ENCODE data around the gene PRSS50. TPM values are rescaled to one million over a fixed set of nuclear protein-coding genes. Genes with fewer than 3 reads are reported as not detected.

The PRSS50 gene
- total RNA-seq, 1 experiment from 2014 or later = 0.70 TPM

GRCh38 chr3:46672349-46672695 is 45.3 kb downstream of the PRSS50 start:
- DNase-seq (ENCODE audit: low spot score) (peak; percentile 5), ATAC-seq (no peak)
- Mint-ChIP-seq H3K4me3 (no peak overlapping the region), H3K27me3 (ENCODE audit: low read depth) (no peaks in the 10 kb centered on the region), H3K27ac (no peak overlapping the region), H3K9me3 (peaks cover 4% of the 10 kb centered on the region), H3K4me1 (no peaks in the 10 kb centered on the region), H3K36me3 (peaks cover 3% of the 10 kb centered on the region)
- ChIA-PET POLR2A (no interaction called here), CTCF (interaction anchor here (0.9 to 2.5 kb wide), 5 partner anchors 11 to 237 kb away, joined by 3 to 9 read pairs (median 3); partner anchors contain the start of gene ALS2CL)
- TF ChIP-seq, protein P1, sequence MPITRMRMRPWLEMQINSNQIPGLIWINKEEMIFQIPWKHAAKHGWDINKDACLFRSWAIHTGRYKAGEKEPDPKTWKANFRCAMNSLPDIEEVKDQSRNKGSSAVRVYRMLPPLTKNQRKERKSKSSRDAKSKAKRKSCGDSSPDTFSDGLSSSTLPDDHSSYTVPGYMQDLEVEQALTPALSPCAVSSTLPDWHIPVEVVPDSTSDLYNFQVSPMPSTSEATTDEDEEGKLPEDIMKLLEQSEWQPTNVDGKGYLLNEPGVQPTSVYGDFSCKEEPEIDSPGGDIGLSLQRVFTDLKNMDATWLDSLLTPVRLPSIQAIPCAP (CRISPR knock-in tag; IDR thresholded peaks at IDR 0.05) = no peak
- no peak for TF ChIP-seq NR3C1 (CRISPR knock-in tag; conservative IDR thresholded peaks at IDR 0.05; ENCODE audit: low read depth)
- TF ChIP-seq ZBTB21 (CRISPR knock-in tag; IDR thresholded peaks at IDR 0.05; ENCODE audit: borderline replicate concordance) = no peak
- TF ChIP-seq FOXK1 (CRISPR knock-in tag; IDR thresholded peaks at IDR 0.05) = no peak
- TF ChIP-seq ATF2 (CRISPR knock-in tag; IDR thresholded peaks at IDR 0.05; ENCODE audit: borderline replicate concordance, low read depth) = no peak
- TF ChIP-seq, protein P2, sequence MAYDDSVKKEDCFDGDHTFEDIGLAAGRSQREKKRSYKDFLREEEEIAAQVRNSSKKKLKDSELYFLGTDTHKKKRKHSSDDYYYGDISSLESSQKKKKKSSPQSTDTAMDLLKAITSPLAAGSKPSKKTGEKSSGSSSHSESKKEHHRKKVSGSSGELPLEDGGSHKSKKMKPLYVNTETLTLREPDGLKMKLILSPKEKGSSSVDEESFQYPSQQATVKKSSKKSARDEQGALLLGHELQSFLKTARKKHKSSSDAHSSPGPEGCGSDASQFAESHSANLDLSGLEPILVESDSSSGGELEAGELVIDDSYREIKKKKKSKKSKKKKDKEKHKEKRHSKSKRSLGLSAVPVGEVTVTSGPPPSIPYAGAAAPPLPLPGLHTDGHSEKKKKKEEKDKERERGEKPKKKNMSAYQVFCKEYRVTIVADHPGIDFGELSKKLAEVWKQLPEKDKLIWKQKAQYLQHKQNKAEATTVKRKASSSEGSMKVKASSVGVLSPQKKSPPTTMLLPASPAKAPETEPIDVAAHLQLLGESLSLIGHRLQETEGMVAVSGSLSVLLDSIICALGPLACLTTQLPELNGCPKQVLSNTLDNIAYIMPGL (CRISPR knock-in tag; IDR thresholded peaks at IDR 0.05) = no peak
- no peak for TF ChIP-seq IRF2 (CRISPR knock-in tag; IDR thresholded peaks at IDR 0.05; ENCODE audit: borderline replicate concordance, low read depth)
- TF ChIP-seq ELF4 (CRISPR knock-in tag; IDR thresholded peaks at IDR 0.05; ENCODE audit: low read depth) = no peak
- TF ChIP-seq JAZF1 (CRISPR knock-in tag; IDR thresholded peaks at IDR 0.05) = no peak
- no peak for TF ChIP-seq OVOL2 (CRISPR knock-in tag; IDR thresholded peaks at IDR 0.05; ENCODE audit: borderline replicate concordance)
- TF ChIP-seq, protein P3, sequence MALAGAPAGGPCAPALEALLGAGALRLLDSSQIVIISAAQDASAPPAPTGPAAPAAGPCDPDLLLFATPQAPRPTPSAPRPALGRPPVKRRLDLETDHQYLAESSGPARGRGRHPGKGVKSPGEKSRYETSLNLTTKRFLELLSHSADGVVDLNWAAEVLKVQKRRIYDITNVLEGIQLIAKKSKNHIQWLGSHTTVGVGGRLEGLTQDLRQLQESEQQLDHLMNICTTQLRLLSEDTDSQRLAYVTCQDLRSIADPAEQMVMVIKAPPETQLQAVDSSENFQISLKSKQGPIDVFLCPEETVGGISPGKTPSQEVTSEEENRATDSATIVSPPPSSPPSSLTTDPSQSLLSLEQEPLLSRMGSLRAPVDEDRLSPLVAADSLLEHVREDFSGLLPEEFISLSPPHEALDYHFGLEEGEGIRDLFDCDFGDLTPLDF (CRISPR knock-in tag; IDR thresholded peaks at IDR 0.05) = no peak
- TF ChIP-seq ESRRA (CRISPR knock-in tag; IDR thresholded peaks at IDR 0.05; ENCODE audit: borderline replicate concordance) = no peak
- no peak for TF ChIP-seq HMGA2 (CRISPR knock-in tag; IDR thresholded peaks at IDR 0.05)
- no peak for TF ChIP-seq E2F5 (CRISPR knock-in tag; IDR thresholded peaks at IDR 0.05)
- no peak for TF ChIP-seq NR2C2 (CRISPR knock-in tag; IDR thresholded peaks at IDR 0.05)

DNA sequence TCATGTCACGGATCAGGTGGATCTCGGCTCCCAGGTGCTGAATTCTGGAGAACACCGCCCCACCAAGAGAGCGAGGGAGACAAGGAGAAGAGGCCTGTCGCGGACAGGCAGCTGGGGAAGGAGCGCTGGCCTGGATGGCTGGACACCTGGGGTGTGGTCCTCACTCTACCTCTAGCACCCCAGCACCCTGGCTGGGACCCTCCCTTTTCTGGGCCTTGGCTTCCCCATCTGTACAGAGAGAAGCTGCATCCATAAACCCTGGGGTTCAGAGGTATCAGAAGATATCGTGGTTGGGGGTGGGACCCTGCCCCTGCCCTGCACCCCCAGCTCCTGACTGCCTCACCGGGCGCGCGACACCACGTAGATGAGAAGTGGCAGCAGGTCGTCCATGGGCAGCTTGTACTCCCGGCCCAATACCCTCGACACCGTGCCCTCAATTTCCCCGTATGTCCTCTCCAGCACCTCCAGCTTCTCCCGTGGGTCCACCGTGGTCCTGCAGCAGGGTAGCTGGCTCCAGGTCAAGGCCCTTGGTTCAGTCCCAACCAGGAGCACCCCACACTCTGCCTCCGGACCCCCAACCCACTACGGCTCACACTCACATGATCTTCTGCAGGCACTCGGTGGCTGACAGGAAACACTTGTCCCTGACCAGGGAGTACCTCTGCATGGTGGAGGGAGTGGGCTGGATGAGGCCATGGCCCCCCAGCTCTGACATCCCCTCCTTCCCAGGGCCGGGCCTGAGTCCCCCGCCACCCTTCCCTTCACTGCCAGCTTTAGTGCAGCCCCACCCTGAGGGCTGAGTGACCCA is 45.9 kb downstream of the PRSS50 start:
- ChIA-PET CTCF (interaction anchor here (0.9 to 2.5 kb wide), 5 partner anchors 11 to 238 kb away, joined by 3 to 9 read pairs (median 6); partner anchors contain the start of gene ALS2CL), POLR2A (no interaction called here)
- TF ChIP-seq, protein P3 (CRISPR knock-in tag; IDR thresholded peaks at IDR 0.05) = no peak
- TF ChIP-seq, protein P2 (CRISPR knock-in tag; IDR thresholded peaks at IDR 0.05) = no peak
- TF ChIP-seq ZNF317 (CRISPR knock-in tag; IDR thresholded peaks at IDR 0.05; ENCODE audit: borderline replicate concordance, low read depth) (no peak), JUN (CRISPR knock-in tag; IDR thresholded peaks at IDR 0.05) (no peak), CBFB (CRISPR knock-in tag; IDR thresholded peaks at IDR 0.05; ENCODE audit: low read depth) (no peak), TEAD4 (CRISPR knock-in tag; IDR thresholded peaks at IDR 0.05) (no peak), NR2C2 (CRISPR knock-in tag; IDR thresholded peaks at IDR 0.05) (no peak), FOXJ3 (CRISPR knock-in tag; IDR thresholded peaks at IDR 0.05; ENCODE audit: borderline replicate concordance) (no peak), SMAD3 (CRISPR knock-in tag; IDR thresholded peaks at IDR 0.05; ENCODE audit: borderline replicate concordance) (no peak), MXD4 (CRISPR knock-in tag; IDR thresholded peaks at IDR 0.05; ENCODE audit: borderline replicate concordance) (no peak)
- no peak for ATAC-seq
- H3K27ac Mint-ChIP-seq = no peak overlapping the region
- peaks cover 3% of the 10 kb centered on the region for H3K36me3 Mint-ChIP-seq
- H3K27me3 Mint-ChIP-seq (ENCODE audit: low read depth) = no peaks in the 10 kb centered on the region
- no peaks in the 10 kb centered on the region for H3K4me1 Mint-ChIP-seq
- H3K4me3 Mint-ChIP-seq = no peak overlapping the region
- H3K9me3 Mint-ChIP-seq = peaks cover 4% of the 10 kb centered on the region
- peak; percentile 5 for DNase-seq (ENCODE audit: low spot score)
